ENCODE data around the gene ATP6AP2. TPM values are rescaled to one million over a fixed set of nuclear protein-coding genes. Genes with fewer than 3 reads are reported as not detected.

Gene ATP6AP2
- total and polyA plus RNA-seq, 4 donors: 49.7 to 80.7 (median 58.1) TPM

GRCh38 chrX:40652664-40653063, 71.9 kb downstream of the ATP6AP2 start:
- no peak overlapping the region for H3K9ac ChIP-seq (ENCODE audit: low read depth in 1 of 2, low read length in 2 of 2)
- no peak for DNase-seq (ENCODE audit: low spot score)
- 93% methylated on average over 1 of the region's 1 CpG for WGBS
- H3K9me3 ChIP-seq (ENCODE audit: control insufficient read depth in 4 of 4, low read length in 3 of 4): no peaks in the 10 kb centered on the region
- TF ChIP-seq HNF4G (IDR thresholded peaks at IDR 0.05): no peak
- no peak for TF ChIP-seq CTCF (IDR thresholded peaks at IDR 0.05; ENCODE audit: low read depth, low read length, missing input control)
- no peak for TF ChIP-seq JUND (IDR thresholded peaks at IDR 0.05)
- H3K27ac ChIP-seq (ENCODE audit: low read depth in 1 of 2, low read length in 2 of 2): no peak overlapping the region
- H3K27me3 ChIP-seq (ENCODE audit: control insufficient read depth in 4 of 4, insufficient read depth in 4 of 4, low read length in 3 of 4): no peaks in the 10 kb centered on the region
- peaks cover 1 to 15% (median 10%) of the 10 kb centered on the region in 4 donors for H3K36me3 ChIP-seq (ENCODE audit: control insufficient read depth in 4 of 4, insufficient read depth in 3 of 4, low read depth in 1 of 4, low read length in 3 of 4)
- H3K4me3 ChIP-seq (ENCODE audit: low read depth in 1 of 3, low read length in 3 of 3): no peak overlapping the region
- H3K4me1 ChIP-seq (ENCODE audit: control insufficient read depth in 4 of 4, insufficient read depth in 4 of 4, low read length in 3 of 4): peaks cover 0 to 9% (median 4%) of the 10 kb centered on the region in 4 donors

GRCh38 chrX:40653535-40653934, 72.8 kb downstream of the ATP6AP2 start:
- peaks cover 1 to 15% (median 10%) of the 10 kb centered on the region in 4 donors for H3K36me3 ChIP-seq (ENCODE audit: control insufficient read depth in 4 of 4, insufficient read depth in 3 of 4, low read depth in 1 of 4, low read length in 3 of 4)
- TF ChIP-seq JUND (IDR thresholded peaks at IDR 0.05) (no peak), YY1 (IDR thresholded peaks at IDR 0.05) (no peak), CTCF (IDR thresholded peaks at IDR 0.05; ENCODE audit: low read depth, low read length, missing input control) (no peak), FOXA2 (IDR thresholded peaks at IDR 0.05) (peak; percentile 37), FOXA1 (IDR thresholded peaks at IDR 0.05) (peak; percentile 12), RAD21 (IDR thresholded peaks at IDR 0.05) (no peak), GABPA (IDR thresholded peaks at IDR 0.05 in 1 of 2, conservative IDR thresholded peaks at IDR 0.05 in 1 of 2) (no peak), ATF3 (IDR thresholded peaks at IDR 0.05) (no peak), RXRA (IDR thresholded peaks at IDR 0.05) (peak; percentile 16 to 42), HNF4G (IDR thresholded peaks at IDR 0.05) (no peak), NR2F2 (IDR thresholded peaks at IDR 0.05) (no peak), EGR1 (IDR thresholded peaks at IDR 0.05; ENCODE audit: low read depth in 2 of 2) (no peak), SP1 (IDR thresholded peaks at IDR 0.05) (no peak), HNF4A (conservative IDR thresholded peaks at IDR 0.05) (peak; percentile 22 to 53), TAF1 (conservative IDR thresholded peaks at IDR 0.05) (no peak)
- TF ChIP-seq, protein P1, sequence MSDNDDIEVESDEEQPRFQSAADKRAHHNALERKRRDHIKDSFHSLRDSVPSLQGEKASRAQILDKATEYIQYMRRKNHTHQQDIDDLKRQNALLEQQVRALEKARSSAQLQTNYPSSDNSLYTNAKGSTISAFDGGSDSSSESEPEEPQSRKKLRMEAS (IDR thresholded peaks at IDR 0.05): no peak
- TF ChIP-seq, protein P2, sequence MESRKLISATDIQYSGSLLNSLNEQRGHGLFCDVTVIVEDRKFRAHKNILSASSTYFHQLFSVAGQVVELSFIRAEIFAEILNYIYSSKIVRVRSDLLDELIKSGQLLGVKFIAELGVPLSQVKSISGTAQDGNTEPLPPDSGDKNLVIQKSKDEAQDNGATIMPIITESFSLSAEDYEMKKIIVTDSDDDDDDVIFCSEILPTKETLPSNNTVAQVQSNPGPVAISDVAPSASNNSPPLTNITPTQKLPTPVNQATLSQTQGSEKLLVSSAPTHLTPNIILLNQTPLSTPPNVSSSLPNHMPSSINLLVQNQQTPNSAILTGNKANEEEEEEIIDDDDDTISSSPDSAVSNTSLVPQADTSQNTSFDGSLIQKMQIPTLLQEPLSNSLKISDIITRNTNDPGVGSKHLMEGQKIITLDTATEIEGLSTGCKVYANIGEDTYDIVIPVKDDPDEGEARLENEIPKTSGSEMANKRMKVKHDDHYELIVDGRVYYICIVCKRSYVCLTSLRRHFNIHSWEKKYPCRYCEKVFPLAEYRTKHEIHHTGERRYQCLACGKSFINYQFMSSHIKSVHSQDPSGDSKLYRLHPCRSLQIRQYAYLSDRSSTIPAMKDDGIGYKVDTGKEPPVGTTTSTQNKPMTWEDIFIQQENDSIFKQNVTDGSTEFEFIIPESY (IDR thresholded peaks at IDR 0.05): no peak
- TF ChIP-seq, protein P3, sequence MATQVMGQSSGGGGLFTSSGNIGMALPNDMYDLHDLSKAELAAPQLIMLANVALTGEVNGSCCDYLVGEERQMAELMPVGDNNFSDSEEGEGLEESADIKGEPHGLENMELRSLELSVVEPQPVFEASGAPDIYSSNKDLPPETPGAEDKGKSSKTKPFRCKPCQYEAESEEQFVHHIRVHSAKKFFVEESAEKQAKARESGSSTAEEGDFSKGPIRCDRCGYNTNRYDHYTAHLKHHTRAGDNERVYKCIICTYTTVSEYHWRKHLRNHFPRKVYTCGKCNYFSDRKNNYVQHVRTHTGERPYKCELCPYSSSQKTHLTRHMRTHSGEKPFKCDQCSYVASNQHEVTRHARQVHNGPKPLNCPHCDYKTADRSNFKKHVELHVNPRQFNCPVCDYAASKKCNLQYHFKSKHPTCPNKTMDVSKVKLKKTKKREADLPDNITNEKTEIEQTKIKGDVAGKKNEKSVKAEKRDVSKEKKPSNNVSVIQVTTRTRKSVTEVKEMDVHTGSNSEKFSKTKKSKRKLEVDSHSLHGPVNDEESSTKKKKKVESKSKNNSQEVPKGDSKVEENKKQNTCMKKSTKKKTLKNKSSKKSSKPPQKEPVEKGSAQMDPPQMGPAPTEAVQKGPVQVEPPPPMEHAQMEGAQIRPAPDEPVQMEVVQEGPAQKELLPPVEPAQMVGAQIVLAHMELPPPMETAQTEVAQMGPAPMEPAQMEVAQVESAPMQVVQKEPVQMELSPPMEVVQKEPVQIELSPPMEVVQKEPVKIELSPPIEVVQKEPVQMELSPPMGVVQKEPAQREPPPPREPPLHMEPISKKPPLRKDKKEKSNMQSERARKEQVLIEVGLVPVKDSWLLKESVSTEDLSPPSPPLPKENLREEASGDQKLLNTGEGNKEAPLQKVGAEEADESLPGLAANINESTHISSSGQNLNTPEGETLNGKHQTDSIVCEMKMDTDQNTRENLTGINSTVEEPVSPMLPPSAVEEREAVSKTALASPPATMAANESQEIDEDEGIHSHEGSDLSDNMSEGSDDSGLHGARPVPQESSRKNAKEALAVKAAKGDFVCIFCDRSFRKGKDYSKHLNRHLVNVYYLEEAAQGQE (IDR thresholded peaks at IDR 0.05): no peak
- no peak overlapping the region for H3K4me3 ChIP-seq (ENCODE audit: low read depth in 1 of 3, low read length in 3 of 3)

More at GRCh38 chrX:40653535-40653934, 72.8 kb downstream of the ATP6AP2 start:
- Histone ChIP-seq H3K9ac (ENCODE audit: low read depth in 1 of 2, low read length in 2 of 2) (no peak overlapping the region), H3K9me3 (ENCODE audit: control insufficient read depth in 4 of 4, low read length in 3 of 4) (no peaks in the 10 kb centered on the region), H3K27me3 (ENCODE audit: control insufficient read depth in 4 of 4, insufficient read depth in 4 of 4, low read length in 3 of 4) (no peaks in the 10 kb centered on the region), H3K27ac (ENCODE audit: low read depth in 1 of 2, low read length in 2 of 2) (peak overlapping the region; percentile 8 to 56), H3K4me1 (ENCODE audit: control insufficient read depth in 4 of 4, insufficient read depth in 4 of 4, low read length in 3 of 4) (peaks cover 0 to 4% (median 1%) of the 10 kb centered on the region in 4 donors)
- no peak for DNase-seq (ENCODE audit: low spot score)
- WGBS: 25% methylated on average over 2 of the region's 2 CpGs
